K562 (cell line): ENCODE measurements around the gene CNTN6. TPM values are rescaled to one million over a fixed set of nuclear protein-coding genes. Genes with fewer than 3 reads are reported as not detected.

Experiments used
- polyA plus RNA-seq, 8 experiments: library from polyadenylated mRNA; depleted of rRNA in 4 of 8; stranded (reverse) in 5 of 8; unstranded in 3 of 8; fragments of >200 nt; fragmentation: Nextera tagmentation in 2 of 8; fragmentation: Illumina TruSeq in 1 of 8; extraction: Ambion mirVana in 2 of 8; extraction: Trizol in 1 of 8; gene quantifications; 2 replicates each; pipeline versions ENCODE4 v1.2.1 to v1.2.3, GENCODE V29; 2011 to 2014; ENCODE audit warnings: inconsistent platforms in 1 of 8, missing spikeins in 1 of 8
- small RNA-seq: library from RNA; depleted of rRNA; stranded (forward); fragments of <200 nt; gene quantifications from one replicate; pipeline ENCODE3, GENCODE V24; 2014
- total RNA-seq, 7 experiments: library from RNA; depleted of rRNA in 6 of 7; stranded (reverse); fragments of >200 nt in 6 of 7; fragmentation: Illumina TruSeq in 2 of 7; extraction: Trizol in 2 of 7; gene quantifications; 2 replicates each; pipeline versions ENCODE4 v1.2.1 to v1.2.3, GENCODE V29; 2011 to 2021; ENCODE audit warnings: low replicate concordance in 1 of 7

The CNTN6 gene
- total and polyA plus RNA-seq, 9 of the 15 experiments (the other 6 are each of a cell fraction or from before 2014, with no cell fraction given), result not detected

Small RNA genes lying within 50 kb of the gene (small RNA-seq; reads per million reads assigned to genes)
- gene CRB3P1, result not detected
- gene RN7SL120P, result not detected
